ENCODE measurements around the gene ZNF576.

ZNF576 gene

GRCh38 chr19:43620061-43621001 lies 23.9 kb downstream of the ZNF576 start:
- peak overlapping the region; percentile 94 to 97 for H3K4me3 Mint-ChIP-seq
- peaks cover 4% of the 10 kb centered on the region in 2 donors for H3K36me3 Mint-ChIP-seq
- DNase-seq, result no peak
- peak overlapping the region; percentile 99 for H3K27ac Mint-ChIP-seq
- ATAC-seq (replicated peaks), result peak; percentile 8
- H3K27me3 Mint-ChIP-seq, result no peaks in the 10 kb centered on the region
- H3K4me1 Mint-ChIP-seq, result peaks cover 12 to 26% of the 10 kb centered on the region in 2 donors
- no peaks in the 10 kb centered on the region for H3K9me3 Mint-ChIP-seq

GRCh38 chr19:43622070-43622469 lies 25.7 kb downstream of the ZNF576 start:
- Mint-ChIP-seq H3K4me1 (peaks cover 22 to 36% of the 10 kb centered on the region in 2 donors), H3K36me3 (peaks cover 4% of the 10 kb centered on the region in 2 donors), H3K9me3 (no peaks in the 10 kb centered on the region), H3K4me3 (no peak overlapping the region), H3K27me3 (peaks cover 15% of the 10 kb centered on the region in 2 donors), H3K27ac (no peak overlapping the region)
- ATAC-seq (replicated peaks) (no peak), DNase-seq (no peak)

- peaks cover 22 to 36% of the 10 kb centered on the region in 2 donors for H3K4me1 Mint-ChIP-seq
- DNase-seq, result no peak
- peaks cover 20 to 24% of the 10 kb centered on the region in 2 donors for H3K27me3 Mint-ChIP-seq
- no peaks in the 10 kb centered on the region for H3K9me3 Mint-ChIP-seq
- no peak overlapping the region for H3K27ac Mint-ChIP-seq
- H3K36me3 Mint-ChIP-seq, result peaks cover 4% of the 10 kb centered on the region in 2 donors
- no peak for ATAC-seq (replicated peaks)
- no peak overlapping the region for H3K4me3 Mint-ChIP-seq
Observed at GRCh38 chr19:43622956-43623355, 26.6 kb downstream of the ZNF576 start.

- Mint-ChIP-seq H3K36me3 (peaks cover 2 to 4% of the 10 kb centered on the region in 2 donors), H3K4me1 (peaks cover 22 to 36% of the 10 kb centered on the region in 2 donors), H3K27me3 (peaks cover 20 to 25% of the 10 kb centered on the region in 2 donors), H3K27ac (no peak overlapping the region), H3K9me3 (no peaks in the 10 kb centered on the region), H3K4me3 (no peak overlapping the region)
- DNase-seq (no peak), ATAC-seq (replicated peaks) (no peak)
Observed at GRCh38 chr19:43623889-43624670, 27.7 kb downstream of the ZNF576 start.

GRCh38 chr19:43624933-43625332 lies 28.5 kb downstream of the ZNF576 start:
- no peaks in the 10 kb centered on the region for H3K9me3 Mint-ChIP-seq
- peak; percentile 62 for DNase-seq
- H3K36me3 Mint-ChIP-seq, result peaks cover 2 to 4% of the 10 kb centered on the region in 2 donors
- H3K4me3 Mint-ChIP-seq, result peak overlapping the region in 1 of 2 donors; percentile 25
- peak; percentile 79 to 86 for ATAC-seq (replicated peaks)
- H3K4me1 Mint-ChIP-seq, result peaks cover 20 to 34% of the 10 kb centered on the region in 2 donors
- H3K27me3 Mint-ChIP-seq, result peaks cover 20 to 25% of the 10 kb centered on the region in 2 donors
- H3K27ac Mint-ChIP-seq, result no peak overlapping the region

- H3K36me3 Mint-ChIP-seq, result peaks cover 2 to 4% of the 10 kb centered on the region in 2 donors
- no peak overlapping the region for H3K4me3 Mint-ChIP-seq
- H3K4me1 Mint-ChIP-seq, result peaks cover 15 to 23% of the 10 kb centered on the region in 2 donors
- peaks cover 20 to 25% of the 10 kb centered on the region in 2 donors for H3K27me3 Mint-ChIP-seq
- ATAC-seq (replicated peaks), result peak in 1 of 2 donors; percentile 41
- no peak for DNase-seq
- no peak overlapping the region for H3K27ac Mint-ChIP-seq
- H3K9me3 Mint-ChIP-seq, result no peaks in the 10 kb centered on the region
Observed at GRCh38 chr19:43625918-43626579, 29.7 kb downstream of the ZNF576 start.

GRCh38 chr19:43626838-43627237 lies 30.4 kb downstream of the ZNF576 start:
- Mint-ChIP-seq H3K36me3 (peaks cover 2 to 4% of the 10 kb centered on the region in 2 donors), H3K27ac (no peak overlapping the region), H3K4me3 (no peak overlapping the region), H3K27me3 (peaks cover 20 to 25% of the 10 kb centered on the region in 2 donors), H3K9me3 (no peaks in the 10 kb centered on the region), H3K4me1 (peaks cover 15 to 23% of the 10 kb centered on the region in 2 donors)
- DNase-seq, result no peak
- ATAC-seq (replicated peaks), result no peak

- ATAC-seq (replicated peaks) (no peak), DNase-seq (no peak)
- Mint-ChIP-seq H3K27me3 (peaks cover 24 to 38% of the 10 kb centered on the region in 2 donors), H3K36me3 (peaks cover 2 to 3% of the 10 kb centered on the region in 2 donors), H3K4me3 (no peak overlapping the region), H3K4me1 (peaks cover 13 to 19% of the 10 kb centered on the region in 2 donors), H3K27ac (no peak overlapping the region), H3K9me3 (no peaks in the 10 kb centered on the region)
Observed at GRCh38 chr19:43628646-43629326, 32.4 kb downstream of the ZNF576 start.

- no peaks in the 10 kb centered on the region for H3K36me3 Mint-ChIP-seq
- H3K27me3 Mint-ChIP-seq, result peaks cover 29 to 49% of the 10 kb centered on the region in 2 donors
- no peak overlapping the region for H3K27ac Mint-ChIP-seq
- H3K4me3 Mint-ChIP-seq, result no peak overlapping the region
- DNase-seq (no peak), ATAC-seq (replicated peaks) (no peak)
- no peaks in the 10 kb centered on the region for H3K9me3 Mint-ChIP-seq
- peaks cover 8 to 19% of the 10 kb centered on the region in 2 donors for H3K4me1 Mint-ChIP-seq
Observed at GRCh38 chr19:43631491-43631890, 35.1 kb downstream of the ZNF576 start.

GRCh38 chr19:43633520-43633919 lies 37.1 kb downstream of the ZNF576 start:
- H3K4me3 Mint-ChIP-seq, result no peak overlapping the region
- peaks cover 28 to 49% of the 10 kb centered on the region in 2 donors for H3K27me3 Mint-ChIP-seq

GRCh38 chr19:43634068-43634467 lies 37.7 kb downstream of the ZNF576 start:
- Mint-ChIP-seq H3K4me1 (peaks cover 13 to 23% of the 10 kb centered on the region in 2 donors), H3K36me3 (no peaks in the 10 kb centered on the region), H3K27me3 (peaks cover 34 to 55% of the 10 kb centered on the region in 2 donors)

More at GRCh38 chr19:43633520-43633919, 37.1 kb downstream of the ZNF576 start:
- Mint-ChIP-seq H3K4me1 (peaks cover 7 to 18% of the 10 kb centered on the region in 2 donors), H3K27ac (no peak overlapping the region), H3K36me3 (no peaks in the 10 kb centered on the region), H3K9me3 (no peaks in the 10 kb centered on the region)
- DNase-seq, result no peak
- ATAC-seq (replicated peaks), result no peak

GRCh38 chr19:43634506-43634871 lies 38.1 kb downstream of the ZNF576 start:
- peaks cover 36 to 58% of the 10 kb centered on the region in 2 donors for H3K27me3 Mint-ChIP-seq
- no peak for ATAC-seq (replicated peaks)

More at GRCh38 chr19:43634068-43634467, 37.7 kb downstream of the ZNF576 start:
- no peak for ATAC-seq (replicated peaks)
- H3K4me3 Mint-ChIP-seq, result no peak overlapping the region
- no peaks in the 10 kb centered on the region for H3K9me3 Mint-ChIP-seq
- no peak overlapping the region for H3K27ac Mint-ChIP-seq
- no peak for DNase-seq

GRCh38 chr19:43634872-43635560 lies 38.6 kb downstream of the ZNF576 start:
- no peak for DNase-seq
- H3K27ac Mint-ChIP-seq, result peak overlapping the region; percentile 68
- peaks cover 14 to 27% of the 10 kb centered on the region in 2 donors for H3K4me1 Mint-ChIP-seq
- H3K9me3 Mint-ChIP-seq, result no peaks in the 10 kb centered on the region
- peaks cover 38 to 58% of the 10 kb centered on the region in 2 donors for H3K27me3 Mint-ChIP-seq
- ATAC-seq (replicated peaks), result no peak
- peak overlapping the region in 1 of 2 donors; percentile 20 for H3K4me3 Mint-ChIP-seq
- no peaks in the 10 kb centered on the region for H3K36me3 Mint-ChIP-seq

More at GRCh38 chr19:43634506-43634871, 38.1 kb downstream of the ZNF576 start:
- no peaks in the 10 kb centered on the region for H3K9me3 Mint-ChIP-seq
- H3K4me3 Mint-ChIP-seq, result no peak overlapping the region
- peaks cover 14 to 27% of the 10 kb centered on the region in 2 donors for H3K4me1 Mint-ChIP-seq
- H3K36me3 Mint-ChIP-seq, result no peaks in the 10 kb centered on the region
- H3K27ac Mint-ChIP-seq, result no peak overlapping the region
- DNase-seq, result no peak
